ENCODE data around the gene CYP26B1.

- TF ChIP-seq CTCF (optimal IDR thresholded peaks at IDR 0.05 in 1 of 3, IDR thresholded peaks at IDR 0.05 in 1 of 3, conservative IDR thresholded peaks at IDR 0.05 in 1 of 3; ENCODE audit: extremely low read depth in 1 of 3, insufficient read depth in 2 of 3, low read length in 3 of 3): no peak
- no peak for TF ChIP-seq EZH2 (IDR thresholded peaks at IDR 0.05; ENCODE audit: low read length)
Measured at GRCh38 chr2:72106978-72107377, 40.7 kb downstream of the CYP26B1 start.

Measured in keratinocyte (primary cell).